Kidney (tissue), 14 donors: ENCODE results near the gene HGFAC. TPM values are rescaled to one million over a fixed set of nuclear protein-coding genes. Genes with fewer than 3 reads are reported as not detected.

Source experiments
- DNase-seq, 5 donors: peaks; one replicate each; pipeline ENCODE4 v3.0.0-alpha.2; 2013 to 2020
- FAIRE-seq: peaks from 2 replicates; lab custom pipeline; 2012; peaks lifted over from hg19 to GRCh38; lab: Jason Lieb, UNC
- H3K27ac ChIP-seq, 2 donors: one replicate each; pipeline ENCODE4 v1.7.0; 2013; ENCODE audit warnings: low read depth in 2 of 2, low read length in 2 of 2, inconsistent platforms in 1 of 2
- H3K27me3 ChIP-seq: one replicate; pipeline ENCODE4 v1.7.1; 2013; ENCODE audit warnings: low read length, inconsistent platforms; ENCODE audit not compliant: control insufficient read depth, insufficient read depth
- H3K36me3 ChIP-seq, 3 donors: one replicate each; pipeline versions ENCODE4 v1.7.0 to v1.7.1; 2013; ENCODE audit warnings: low read length in 3 of 3, control low read depth in 1 of 3, inconsistent platforms in 1 of 3; ENCODE audit not compliant: insufficient read depth in 3 of 3, control insufficient read depth in 2 of 3
- H3K4me1 ChIP-seq, 3 donors: one replicate each; pipeline versions ENCODE4 v1.7.0 to v1.7.1; 2013; ENCODE audit warnings: low read length in 3 of 3, inconsistent platforms in 1 of 3, low read depth in 1 of 3; ENCODE audit not compliant: control insufficient read depth in 2 of 3, insufficient read depth in 2 of 3
- H3K4me3 ChIP-seq, 3 donors: one replicate each; pipeline versions ENCODE4 v1.7.0 to v1.8.1; 2013; ENCODE audit warnings: low read length in 3 of 3, control low read depth in 1 of 3, inconsistent platforms in 1 of 3
- H3K9ac ChIP-seq, 3 donors: one replicate each; pipeline versions ENCODE4 v1.7.0 to v1.7.1; 2013; ENCODE audit warnings: low read length in 3 of 3, control low read depth in 1 of 3, inconsistent platforms in 1 of 3
- H3K9me3 ChIP-seq, 3 donors: one replicate each; pipeline versions ENCODE4 v1.7.0 to v1.7.1; 2013; ENCODE audit warnings: low read length in 3 of 3, control low read depth in 1 of 3, inconsistent platforms in 1 of 3; ENCODE audit not compliant: control insufficient read depth in 2 of 3, insufficient read depth in 1 of 3
- intact Hi-C: fragments of 100-400 bp; cut with DNase I; formaldehyde crosslinking; loops from one replicate; pipeline ENCODE4 v1.11.1; 2022
- polyA plus RNA-seq: library from polyadenylated mRNA; stranded (reverse); fragments of 350-450 nt; fragmentation: Illumina TruSeq; extraction: RNeasy Lipid Tissue Mini Kit (QIAGEN cat#74804); gene quantifications from one replicate; pipeline ENCODE4 v1.2.3, GENCODE V29; 2014; ENCODE audit warnings: low read depth, low replicate concordance; ENCODE audit not compliant: insufficient read depth
- total RNA-seq: library from RNA; stranded (reverse); fragmentation: NEBNext Ultra II Directional; extraction: Animal tissue kit (Norgen Biotek cat#: 25700); gene quantifications from one replicate; pipeline ENCODE4 v1.2.1, GENCODE V29; 2021
- TF ChIP-seq, protein P1 (sequence below): IDR thresholded peaks from 3 replicates; pipeline ENCODE4 v1.5.1; 2012; ENCODE audit warnings: mild to moderate bottlenecking, moderate library complexity, borderline replicate concordance; ENCODE audit not compliant: insufficient read depth; ENCODE audit errors: extremely low read depth
- donor health status: control.
- donor health status: control.
- donor health status: control.
- donor health status: control.
- donor health status: control.
- donor health status: DM: yes; HTN: yes; CAD: no.
- donor health status: Normal renal cell carcinoma (clear cell type).

Gene HGFAC
- total and polyA plus RNA-seq, 2 donors from 2014 or later: 0.86 to 1.6 TPM

- peak in 4 of 5 donors; percentile 25 to 65 (median 52) for DNase-seq
- H3K4me3 ChIP-seq: no peak overlapping the region
- H3K27ac ChIP-seq: no peak overlapping the region
- TF ChIP-seq, protein P1, sequence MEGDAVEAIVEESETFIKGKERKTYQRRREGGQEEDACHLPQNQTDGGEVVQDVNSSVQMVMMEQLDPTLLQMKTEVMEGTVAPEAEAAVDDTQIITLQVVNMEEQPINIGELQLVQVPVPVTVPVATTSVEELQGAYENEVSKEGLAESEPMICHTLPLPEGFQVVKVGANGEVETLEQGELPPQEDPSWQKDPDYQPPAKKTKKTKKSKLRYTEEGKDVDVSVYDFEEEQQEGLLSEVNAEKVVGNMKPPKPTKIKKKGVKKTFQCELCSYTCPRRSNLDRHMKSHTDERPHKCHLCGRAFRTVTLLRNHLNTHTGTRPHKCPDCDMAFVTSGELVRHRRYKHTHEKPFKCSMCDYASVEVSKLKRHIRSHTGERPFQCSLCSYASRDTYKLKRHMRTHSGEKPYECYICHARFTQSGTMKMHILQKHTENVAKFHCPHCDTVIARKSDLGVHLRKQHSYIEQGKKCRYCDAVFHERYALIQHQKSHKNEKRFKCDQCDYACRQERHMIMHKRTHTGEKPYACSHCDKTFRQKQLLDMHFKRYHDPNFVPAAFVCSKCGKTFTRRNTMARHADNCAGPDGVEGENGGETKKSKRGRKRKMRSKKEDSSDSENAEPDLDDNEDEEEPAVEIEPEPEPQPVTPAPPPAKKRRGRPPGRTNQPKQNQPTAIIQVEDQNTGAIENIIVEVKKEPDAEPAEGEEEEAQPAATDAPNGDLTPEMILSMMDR: no peak
- no peaks in the 10 kb centered on the region for H3K27me3 ChIP-seq
- H3K9me3 ChIP-seq: no peaks in the 10 kb centered on the region
- no peak overlapping the region for H3K9ac ChIP-seq
- H3K4me1 ChIP-seq: no peaks in the 10 kb centered on the region
- peaks cover 0 to 10% (median 7%) of the 10 kb centered on the region in 3 donors for H3K36me3 ChIP-seq
- FAIRE-seq: no peak
- intact Hi-C loops: no loop called here
These were observed 29.3 kb upstream of the HGFAC start for GRCh38 chr4:3412257-3413020.

- Histone ChIP-seq H3K27ac (no peak overlapping the region), H3K9ac (no peak overlapping the region), H3K27me3 (no peaks in the 10 kb centered on the region), H3K36me3 (peaks cover 0 to 18% (median 10%) of the 10 kb centered on the region in 3 donors), H3K4me3 (no peak overlapping the region), H3K9me3 (no peaks in the 10 kb centered on the region), H3K4me1 (no peaks in the 10 kb centered on the region)
- DNase-seq: peak; percentile 63 to 78 (median 67)
- FAIRE-seq: no peak
- TF ChIP-seq, protein P1: no peak
- intact Hi-C loops: no loop called here
These were observed 28.5 kb upstream of the HGFAC start for GRCh38 chr4:3413217-3413671.

GRCh38 chr4:3413675-3414420 lies 27.9 kb upstream of the HGFAC start:
- FAIRE-seq (no peak), DNase-seq (peak; percentile 67 to 76 (median 73))
- TF ChIP-seq, protein P1: no peak
- Histone ChIP-seq H3K27me3 (no peaks in the 10 kb centered on the region), H3K36me3 (peaks cover 0 to 20% (median 10%) of the 10 kb centered on the region in 3 donors), H3K4me3 (no peak overlapping the region), H3K9ac (no peak overlapping the region), H3K9me3 (no peaks in the 10 kb centered on the region), H3K27ac (no peak overlapping the region), H3K4me1 (no peaks in the 10 kb centered on the region)
- intact Hi-C loops: no loop called here
